Common myeloid progenitor, CD34-positive (primary cell): ENCODE results near the gene ALKBH5.

ENCODE experiments used
- CTCF ChIA-PET: fragments of 350-600 bp; sonication (Branson Sonifier 250); formaldehyde crosslinking; loops from one replicate; lab custom pipeline; 2021; ENCODE audit warnings: antibody characterized with exemption; lab: Charles Lee
- POLR2A ChIA-PET: fragments of 350-600 bp; sonication (Branson Sonifier 250); formaldehyde crosslinking; loops from one replicate; lab custom pipeline; 2021; ENCODE audit warnings: antibody characterized with exemption; lab: Charles Lee
- DNase-seq, 3 donors: peaks; one replicate each; pipeline versions ENCODE4 v3.0.0 to v3.0.0-alpha.2; 2013
- H3K27ac ChIP-seq, 2 experiments: 1 replicate in 1 of 2; 2 replicates in 1 of 2; pipeline ENCODE4 v1.7.0; 2013; ENCODE audit warnings: inconsistent platforms in 2 of 2, low read length in 2 of 2, mild to moderate bottlenecking in 2 of 2, low read depth in 1 of 2, moderate library complexity in 1 of 2; ENCODE audit not compliant: severe bottlenecking in 2 of 2, insufficient read depth in 1 of 2, poor library complexity in 1 of 2
- H3K27me3 ChIP-seq, 5 experiments: replicated peaks in 2 of 5; 1 replicate in 3 of 5; 2 replicates in 2 of 5; pipeline versions ENCODE4 v1.6.1 to v1.7.0; 2013; ENCODE audit warnings: low read length in 4 of 5, mild to moderate bottlenecking in 2 of 5, moderate library complexity in 2 of 5, inconsistent platforms in 1 of 5; ENCODE audit not compliant: insufficient read depth in 5 of 5, control insufficient read depth in 4 of 5
- H3K36me3 ChIP-seq, 4 experiments: 1 replicate in 2 of 4; 2 replicates in 2 of 4; pipeline versions ENCODE4 v1.6.1 to v1.7.0; 2013; ENCODE audit warnings: low read length in 3 of 4, control low read depth in 1 of 4, mild to moderate bottlenecking in 1 of 4; ENCODE audit not compliant: control insufficient read depth in 4 of 4, insufficient read depth in 4 of 4
- H3K4me1 ChIP-seq, 4 experiments: 1 replicate in 3 of 4; 2 replicates in 1 of 4; pipeline versions ENCODE4 v1.6.1 to v1.7.1; 2013; ENCODE audit warnings: low read length in 3 of 4, mild to moderate bottlenecking in 3 of 4, control low read depth in 1 of 4, inconsistent platforms in 1 of 4, moderate library complexity in 1 of 4; ENCODE audit not compliant: control insufficient read depth in 4 of 4, insufficient read depth in 4 of 4; ENCODE audit errors: control extremely low read depth in 1 of 4
- H3K4me3 ChIP-seq, 7 experiments: 1 replicate in 4 of 7; 2 replicates in 3 of 7; pipeline versions ENCODE4 v1.5.1 to v1.7.0; 2013; ENCODE audit warnings: mild to moderate bottlenecking in 7 of 7, low read length in 6 of 7, moderate library complexity in 6 of 7, inconsistent platforms in 2 of 7, low read depth in 2 of 7, control low read depth in 1 of 7; ENCODE audit not compliant: insufficient read depth in 4 of 7, control insufficient read depth in 1 of 7; ENCODE audit errors: extremely low read depth in 1 of 7
- H3K9me3 ChIP-seq, 5 experiments: 1 replicate in 4 of 5; 2 replicates in 1 of 5; pipeline versions ENCODE4 v1.6.1 to v1.7.1; 2013; ENCODE audit warnings: low read length in 4 of 5, mild to moderate bottlenecking in 2 of 5, inconsistent platforms in 1 of 5, low read depth in 1 of 5, moderate library complexity in 1 of 5; ENCODE audit not compliant: control insufficient read depth in 4 of 5, insufficient read depth in 2 of 5; ENCODE audit errors: control extremely low read depth in 1 of 5
- WGBS: methylation state at CpG from one replicate; pipeline ENCODE4 v1.1.5; 2013; ENCODE audit not compliant: insufficient coverage; 5-methylcytosine and 5-hydroxymethylcytosine counted together

ALKBH5 gene

GRCh38 chr17:18191236-18191667, 7.6 kb downstream of the ALKBH5 start:
- no peaks in the 10 kb centered on the region for H3K27me3 ChIP-seq
- H3K27ac ChIP-seq: peak overlapping the region in 1 of 2 experiments; percentile 40
- H3K4me3 ChIP-seq: no peak overlapping the region
- ChIA-PET CTCF (interaction anchor here (0.7 to 1.6 kb wide), 5 partner anchors 10 to 29 kb away, joined by 3 to 4 read pairs (median 3); no protein-coding TSS in a partner anchor), POLR2A (no interaction called here)
- H3K9me3 ChIP-seq: no peaks in the 10 kb centered on the region
- H3K36me3 ChIP-seq: peaks cover 3 to 76% (median 36%) of the 10 kb centered on the region in 4 experiments
- peaks cover 16 to 31% (median 28%) of the 10 kb centered on the region in 4 experiments for H3K4me1 ChIP-seq
- DNase-seq: no peak
- 96% methylated on average over 3 of the region's 3 CpGs for WGBS

- POLR2A ChIA-PET: no interaction called here
- Histone ChIP-seq H3K4me1 (peaks cover 8 to 24% (median 21%) of the 10 kb centered on the region in 4 experiments), H3K9me3 (no peaks in the 10 kb centered on the region), H3K27me3 (no peaks in the 10 kb centered on the region), H3K36me3 (peaks cover 8 to 76% (median 41%) of the 10 kb centered on the region in 4 experiments), H3K27ac (no peak overlapping the region), H3K4me3 (no peak overlapping the region)
- CTCF ChIA-PET: interaction anchor here (0.7 to 1.6 kb wide), 5 partner anchors 9 to 29 kb away, joined by 3 to 4 read pairs (median 3); no protein-coding TSS in a partner anchor
- peak in 1 of 3 donors; percentile 8 for DNase-seq
- 100% methylated on average over 1 of the region's 2 CpGs for WGBS
Measured at GRCh38 chr17:18191967-18192366, 8.3 kb downstream of the ALKBH5 start.

GRCh38 chr17:18194394-18194793, 10.8 kb downstream of the ALKBH5 start:
- no peak for DNase-seq
- no peak overlapping the region for H3K27ac ChIP-seq
- WGBS: no CpG with 5 or more reads among the region's 4 CpGs
- H3K9me3 ChIP-seq: no peaks in the 10 kb centered on the region
- H3K4me1 ChIP-seq: peaks cover 0 to 8% (median 5%) of the 10 kb centered on the region in 4 experiments
- ChIA-PET POLR2A (no interaction called here), CTCF (no interaction called here)
- peaks cover 16 to 83% (median 49%) of the 10 kb centered on the region in 4 experiments for H3K36me3 ChIP-seq
- no peaks in the 10 kb centered on the region for H3K27me3 ChIP-seq
- no peak overlapping the region for H3K4me3 ChIP-seq

- Histone ChIP-seq H3K4me1 (peaks cover 0 to 8% (median 5%) of the 10 kb centered on the region in 4 experiments), H3K9me3 (no peaks in the 10 kb centered on the region), H3K36me3 (peaks cover 15 to 82% (median 48%) of the 10 kb centered on the region in 4 experiments), H3K27me3 (no peaks in the 10 kb centered on the region), H3K4me3 (no peak overlapping the region), H3K27ac (no peak overlapping the region)
- WGBS: 91% methylated on average over 4 of the region's 4 CpGs
- POLR2A ChIA-PET: no interaction called here
- DNase-seq: no peak
- CTCF ChIA-PET: no interaction called here
Measured at GRCh38 chr17:18194804-18195203, 11.2 kb downstream of the ALKBH5 start.

GRCh38 chr17:18195246-18195645, 11.6 kb downstream of the ALKBH5 start:
- H3K4me3 ChIP-seq: no peak overlapping the region
- H3K27me3 ChIP-seq: no peaks in the 10 kb centered on the region
- no peak for DNase-seq
- POLR2A ChIA-PET: no interaction called here
- peaks cover 0 to 8% (median 5%) of the 10 kb centered on the region in 4 experiments for H3K4me1 ChIP-seq
- CTCF ChIA-PET: no interaction called here
- H3K9me3 ChIP-seq: no peaks in the 10 kb centered on the region
- H3K27ac ChIP-seq: no peak overlapping the region
- peaks cover 13 to 81% (median 48%) of the 10 kb centered on the region in 4 experiments for H3K36me3 ChIP-seq
- 92% methylated on average over 1 of the region's 5 CpGs for WGBS

- Histone ChIP-seq H3K9me3 (no peaks in the 10 kb centered on the region), H3K27me3 (no peaks in the 10 kb centered on the region), H3K36me3 (peaks cover 13 to 81% (median 54%) of the 10 kb centered on the region in 4 experiments), H3K27ac (no peak overlapping the region), H3K4me3 (no peak overlapping the region), H3K4me1 (no peaks in the 10 kb centered on the region)
- WGBS: 95% methylated on average over 2 of the region's 3 CpGs
- DNase-seq: no peak
- CTCF ChIA-PET: interaction anchor here (0.9 to 1.6 kb wide), 6 partner anchors 8 to 59 kb away, joined by 3 to 6 read pairs (median 4); no protein-coding TSS in a partner anchor
- POLR2A ChIA-PET: no interaction called here
Measured at GRCh38 chr17:18197535-18198194, 14.0 kb downstream of the ALKBH5 start.

- Histone ChIP-seq H3K9me3 (no peaks in the 10 kb centered on the region), H3K27ac (no peak overlapping the region), H3K27me3 (no peaks in the 10 kb centered on the region), H3K4me1 (no peaks in the 10 kb centered on the region), H3K4me3 (no peak overlapping the region), H3K36me3 (peaks cover 13 to 83% (median 57%) of the 10 kb centered on the region in 4 experiments)
- 78% methylated on average over 4 of the region's 4 CpGs for WGBS
- DNase-seq: no peak
- ChIA-PET POLR2A (no interaction called here), CTCF (interaction anchor here (0.9 to 2.5 kb wide), 6 partner anchors 10 to 57 kb away, joined by 3 to 11 read pairs (median 4); partner anchors contain the start of gene ALKBH5)
Measured at GRCh38 chr17:18198530-18198929, 14.9 kb downstream of the ALKBH5 start.
